IPS-18c (cell line): ENCODE measurements around the gene DSCAM.

ENCODE experiments used
- H3K4me3 ChIP-seq: 2 replicates; pipeline ENCODE4 v1.7.0; 2013; ENCODE audit warnings: low read depth, mild to moderate bottlenecking, low read length, moderate library complexity; ENCODE audit not compliant: insufficient read depth
- H3K9me3 ChIP-seq: one replicate; pipeline ENCODE4 v1.6.1; 2013; ENCODE audit warnings: mild to moderate bottlenecking, low read length, moderate library complexity; ENCODE audit not compliant: control insufficient read depth, insufficient read depth

The DSCAM gene

GRCh38 chr21:40660461-40660860, 186.5 kb downstream of the DSCAM start:
- Histone ChIP-seq H3K4me3 (no peak overlapping the region), H3K9me3 (no peaks in the 10 kb centered on the region)

- H3K9me3 ChIP-seq, result no peaks in the 10 kb centered on the region
- no peak overlapping the region for H3K4me3 ChIP-seq
Measured at GRCh38 chr21:40658311-40658710, 188.6 kb downstream of the DSCAM start.

DNA sequence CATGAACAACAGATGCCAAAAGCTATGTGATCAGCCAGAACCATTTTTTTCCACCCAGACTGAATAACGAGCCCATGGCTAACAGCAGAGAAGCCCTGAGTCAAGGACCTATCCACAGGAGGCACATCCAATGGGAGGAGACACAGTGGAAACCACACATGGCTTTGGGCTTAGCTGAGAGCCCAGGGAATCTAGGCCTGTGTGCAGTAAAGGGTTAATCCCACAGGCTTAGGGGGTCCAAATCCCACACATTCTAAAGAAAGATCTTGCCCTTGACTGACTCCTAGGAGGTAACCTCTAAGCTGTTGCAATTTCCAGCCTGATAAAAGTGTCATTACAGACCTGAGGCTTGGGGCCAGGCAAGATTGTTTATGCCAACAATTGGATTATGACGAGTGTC, 194.5 kb downstream of the DSCAM start:
- H3K9me3 ChIP-seq, result peaks cover 11% of the 10 kb centered on the region
- H3K4me3 ChIP-seq, result no peak overlapping the region

- peaks cover 11% of the 10 kb centered on the region for H3K9me3 ChIP-seq
- H3K4me3 ChIP-seq, result no peak overlapping the region
Measured at GRCh38 chr21:40647706-40648105, 199.3 kb downstream of the DSCAM start.

- Histone ChIP-seq H3K4me3 (no peak overlapping the region), H3K9me3 (peaks cover 11% of the 10 kb centered on the region)
Measured at GRCh38 chr21:40646651-40647050, 200.3 kb downstream of the DSCAM start.

GRCh38 chr21:40641042-40641441, 205.9 kb downstream of the DSCAM start:
- Histone ChIP-seq H3K4me3 (no peak overlapping the region), H3K9me3 (no peaks in the 10 kb centered on the region)

DNA sequence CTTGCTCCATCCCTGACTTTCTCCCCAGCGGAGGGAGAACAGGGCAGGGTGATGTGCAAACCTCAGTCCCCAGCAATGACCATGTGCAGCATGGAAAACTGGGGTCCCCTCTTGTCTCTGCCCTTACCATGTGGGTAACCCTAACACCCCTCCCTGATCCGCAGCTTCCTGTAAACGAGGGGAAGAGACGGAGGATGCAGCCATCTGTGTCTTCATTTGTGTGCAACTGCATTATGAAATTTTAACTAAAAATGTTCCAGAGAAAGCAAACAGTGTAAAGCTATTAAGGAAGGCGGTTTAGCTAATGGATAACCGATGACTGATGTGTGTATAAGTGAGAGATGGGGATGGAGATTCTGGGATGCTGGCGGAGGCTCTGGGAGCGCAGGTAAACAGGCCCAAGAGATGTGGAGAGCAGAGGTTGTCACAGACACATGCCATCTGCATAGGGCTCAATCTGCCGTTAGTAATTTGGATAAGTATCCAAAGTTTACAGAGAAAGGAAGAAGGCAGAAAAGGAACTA, 206.6 kb downstream of the DSCAM start:
- Histone ChIP-seq H3K9me3 (no peaks in the 10 kb centered on the region), H3K4me3 (no peak overlapping the region)

DNA sequence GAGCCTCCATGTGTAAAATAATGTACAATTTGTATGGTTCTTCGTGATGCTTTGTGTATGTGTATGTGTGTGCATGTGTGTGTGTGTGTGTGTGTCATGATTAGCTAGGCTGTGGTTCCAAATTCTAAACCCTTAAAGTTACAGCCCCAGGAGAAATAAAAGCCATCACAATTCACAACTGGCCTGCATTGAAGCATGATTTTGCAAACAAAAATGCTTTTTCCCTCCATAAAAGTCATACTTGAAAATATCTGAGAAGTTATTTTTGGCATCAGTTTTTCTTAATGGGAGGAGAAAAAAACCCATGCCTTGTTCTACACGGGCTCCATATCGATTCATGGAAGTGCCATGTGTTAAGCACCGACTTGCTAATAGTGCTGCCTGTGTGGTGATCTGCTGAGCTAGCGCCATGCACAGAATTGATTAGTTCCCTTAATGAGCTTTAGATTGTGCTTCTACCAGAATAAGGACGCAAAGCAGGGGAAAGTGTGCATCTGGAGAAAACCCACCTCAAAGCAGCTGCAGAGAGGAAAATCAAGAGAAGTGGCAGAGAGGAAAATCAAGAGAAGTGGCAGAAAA, 207.3 kb downstream of the DSCAM start:
- Histone ChIP-seq H3K9me3 (no peaks in the 10 kb centered on the region), H3K4me3 (no peak overlapping the region)

GRCh38 chr21:40638466-40639251, 208.3 kb downstream of the DSCAM start:
- H3K9me3 ChIP-seq, result no peaks in the 10 kb centered on the region
- H3K4me3 ChIP-seq, result no peak overlapping the region

DNA sequence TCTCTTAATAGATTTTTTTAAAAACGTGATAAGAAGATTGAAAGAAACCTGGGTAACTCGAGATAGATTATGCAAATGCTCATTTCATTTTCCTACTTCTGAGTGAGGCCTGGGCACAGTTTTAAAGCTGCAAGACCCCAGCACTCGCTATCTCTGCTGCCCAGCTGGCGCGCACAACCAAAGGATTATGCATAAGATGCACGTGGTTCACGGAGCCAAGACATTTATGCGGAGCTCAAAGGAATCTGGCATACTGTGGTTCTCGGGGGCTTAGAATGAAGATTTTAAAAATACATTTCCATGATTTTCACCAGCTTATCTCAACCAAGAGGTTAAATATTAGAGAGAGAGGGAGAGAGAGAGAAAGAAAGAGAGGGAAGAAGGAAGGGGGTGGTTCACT, 210.9 kb downstream of the DSCAM start:
- H3K4me3 ChIP-seq, result no peak overlapping the region
- H3K9me3 ChIP-seq, result no peaks in the 10 kb centered on the region

DNA sequence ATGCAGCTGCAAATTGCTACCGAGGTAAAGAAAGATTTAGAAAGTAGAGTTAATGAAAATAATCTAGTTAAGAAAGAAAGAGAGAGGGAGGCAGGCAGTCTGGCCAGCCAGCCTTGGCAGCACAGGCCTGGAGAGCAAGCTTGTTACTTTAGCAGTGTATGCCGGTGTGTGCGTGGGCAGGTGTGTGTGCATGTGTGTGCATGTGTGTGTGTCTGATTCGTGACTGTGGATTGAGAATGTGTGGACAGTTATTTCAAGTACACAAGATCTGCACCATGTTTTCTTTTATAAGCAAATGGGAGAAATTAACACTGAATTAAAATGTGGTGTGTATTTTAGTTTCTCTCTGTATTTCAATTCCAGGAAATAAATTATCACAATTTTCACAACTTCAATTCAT, 211.6 kb downstream of the DSCAM start:
- H3K4me3 ChIP-seq, result no peak overlapping the region
- no peaks in the 10 kb centered on the region for H3K9me3 ChIP-seq

DNA sequence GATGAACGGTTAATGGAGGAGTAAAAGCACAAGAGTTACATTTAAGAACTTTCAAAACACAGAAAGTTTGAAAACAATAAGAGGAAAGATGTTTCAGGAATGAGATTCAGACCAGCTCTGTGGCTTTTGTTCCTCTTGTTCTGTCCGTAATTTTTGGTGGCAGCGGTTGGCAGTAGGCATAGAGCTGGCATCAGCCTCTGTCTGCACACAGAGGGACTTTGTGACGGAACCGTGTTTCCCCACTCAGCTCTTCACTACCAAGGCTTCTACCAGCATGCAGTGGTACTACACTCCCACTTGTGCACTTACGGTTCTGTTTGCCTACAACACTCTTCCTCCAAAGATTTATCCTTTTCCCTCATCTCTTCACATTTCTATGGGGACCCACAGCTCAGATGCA, 212.8 kb downstream of the DSCAM start:
- H3K9me3 ChIP-seq, result no peaks in the 10 kb centered on the region

GRCh38 chr21:40633048-40633447, 213.9 kb downstream of the DSCAM start:
- no peaks in the 10 kb centered on the region for H3K9me3 ChIP-seq
- no peak overlapping the region for H3K4me3 ChIP-seq

More for the DNA sequence above, 212.8 kb downstream of the DSCAM start:
- no peak overlapping the region for H3K4me3 ChIP-seq

GRCh38 chr21:40631211-40631610, 215.7 kb downstream of the DSCAM start:
- H3K9me3 ChIP-seq, result no peaks in the 10 kb centered on the region
- no peak overlapping the region for H3K4me3 ChIP-seq

GRCh38 chr21:40625991-40626390, 221.0 kb downstream of the DSCAM start:
- H3K4me3 ChIP-seq, result no peak overlapping the region
- no peaks in the 10 kb centered on the region for H3K9me3 ChIP-seq

DNA sequence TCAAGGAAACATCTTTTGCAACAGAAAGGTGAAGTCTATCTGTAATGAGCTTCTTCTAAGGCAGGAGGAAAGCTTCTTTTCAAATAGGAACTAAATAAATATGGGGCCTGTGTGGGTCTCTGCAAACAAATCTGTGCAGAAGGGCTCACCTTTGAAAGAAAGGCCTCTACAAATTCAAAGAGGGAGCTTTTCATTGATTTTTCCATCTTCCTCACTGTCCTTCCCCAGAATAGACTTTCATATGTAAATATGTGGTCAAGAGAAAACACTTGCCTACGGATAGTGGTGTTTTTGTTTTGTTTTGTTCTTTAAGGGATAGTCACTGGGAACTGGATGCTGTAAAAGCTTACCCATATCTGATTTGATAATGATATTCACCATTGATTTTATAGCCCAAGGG, 223.4 kb downstream of the DSCAM start:
- Histone ChIP-seq H3K9me3 (no peaks in the 10 kb centered on the region), H3K4me3 (no peak overlapping the region)

DNA sequence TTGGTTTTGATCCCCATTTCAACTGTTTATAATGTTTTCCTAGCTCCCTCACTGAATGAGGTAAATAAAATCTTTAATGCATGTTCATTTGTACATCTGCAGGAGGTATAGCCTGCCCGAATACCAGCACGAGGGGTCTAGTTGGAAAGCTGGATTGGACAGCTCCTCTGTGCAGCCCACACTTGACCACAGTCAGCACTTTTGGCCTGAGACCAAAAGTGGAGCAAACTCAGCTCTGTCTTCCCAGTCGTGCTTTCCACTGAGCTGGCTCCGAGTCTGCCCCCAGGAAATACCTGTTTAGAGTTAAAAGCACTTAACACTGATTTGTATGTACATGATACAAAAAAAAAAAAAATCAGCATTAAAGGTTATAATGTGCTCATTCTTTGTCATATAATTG, 224.4 kb downstream of the DSCAM start:
- no peak overlapping the region for H3K4me3 ChIP-seq
- H3K9me3 ChIP-seq, result no peaks in the 10 kb centered on the region

- Histone ChIP-seq H3K4me3 (no peak overlapping the region), H3K9me3 (no peaks in the 10 kb centered on the region)
Measured at GRCh38 chr21:40620386-40621145, 226.4 kb downstream of the DSCAM start.
